ENCODE measurements around the gene CDK14.

DNA sequence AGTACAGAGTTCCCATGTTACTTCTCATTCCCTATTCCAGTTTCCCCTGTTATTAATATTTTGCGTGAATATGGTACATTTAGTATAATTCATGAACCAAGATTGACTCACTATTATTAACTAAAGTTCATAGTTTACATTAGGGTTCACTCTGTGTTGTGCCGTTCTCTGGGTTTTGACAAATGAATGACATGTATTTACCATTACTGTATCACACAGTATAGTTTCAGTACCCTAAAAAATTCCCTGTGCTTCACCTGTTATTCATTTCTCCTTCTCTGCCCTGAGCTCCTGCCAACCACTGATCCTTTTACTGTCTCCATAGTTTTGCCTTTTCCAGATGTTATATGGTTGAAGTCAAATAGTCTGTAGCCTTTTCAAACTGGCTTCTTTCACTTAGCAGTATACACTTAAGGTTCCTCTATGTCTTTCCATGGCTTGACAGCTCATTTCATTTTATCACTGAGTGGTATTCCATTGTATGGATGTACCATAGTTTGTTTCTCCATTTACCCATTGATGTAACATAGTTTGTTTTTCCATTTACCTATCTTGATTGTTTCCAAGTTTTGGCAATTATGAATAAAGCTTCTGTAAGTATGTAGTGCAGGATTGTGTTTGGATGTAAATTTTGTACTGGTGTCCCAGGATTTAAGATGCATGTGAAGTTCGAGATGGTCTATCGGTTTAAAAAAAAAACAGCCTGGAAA lies 58.8 kb downstream of the CDK14 start:
- TF ChIP-seq, protein P1, sequence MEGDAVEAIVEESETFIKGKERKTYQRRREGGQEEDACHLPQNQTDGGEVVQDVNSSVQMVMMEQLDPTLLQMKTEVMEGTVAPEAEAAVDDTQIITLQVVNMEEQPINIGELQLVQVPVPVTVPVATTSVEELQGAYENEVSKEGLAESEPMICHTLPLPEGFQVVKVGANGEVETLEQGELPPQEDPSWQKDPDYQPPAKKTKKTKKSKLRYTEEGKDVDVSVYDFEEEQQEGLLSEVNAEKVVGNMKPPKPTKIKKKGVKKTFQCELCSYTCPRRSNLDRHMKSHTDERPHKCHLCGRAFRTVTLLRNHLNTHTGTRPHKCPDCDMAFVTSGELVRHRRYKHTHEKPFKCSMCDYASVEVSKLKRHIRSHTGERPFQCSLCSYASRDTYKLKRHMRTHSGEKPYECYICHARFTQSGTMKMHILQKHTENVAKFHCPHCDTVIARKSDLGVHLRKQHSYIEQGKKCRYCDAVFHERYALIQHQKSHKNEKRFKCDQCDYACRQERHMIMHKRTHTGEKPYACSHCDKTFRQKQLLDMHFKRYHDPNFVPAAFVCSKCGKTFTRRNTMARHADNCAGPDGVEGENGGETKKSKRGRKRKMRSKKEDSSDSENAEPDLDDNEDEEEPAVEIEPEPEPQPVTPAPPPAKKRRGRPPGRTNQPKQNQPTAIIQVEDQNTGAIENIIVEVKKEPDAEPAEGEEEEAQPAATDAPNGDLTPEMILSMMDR (IDR thresholded peaks at IDR 0.05; ENCODE audit: borderline replicate concordance, extremely low read depth, low read length, poor library complexity, severe bottlenecking), result no peak
- TF ChIP-seq EZH2 (IDR thresholded peaks at IDR 0.05; ENCODE audit: borderline replicate concordance, low read depth, low read length, severe bottlenecking), result no peak

Measured in DND-41 (cell line).